ENCODE data around the gene CBLB. TPM values are rescaled to one million over a fixed set of nuclear protein-coding genes. Genes with fewer than 3 reads are reported as not detected.
"Not testable (repeated sequence)": the region's sequence is repeated elsewhere in the genome, so short reads cannot be mapped to it uniquely, and the experiment has no call there.

The CBLB gene
- total RNA-seq, 6 experiments from 2014 or later, result 9.4 to 21.4 (median 18.2) TPM

DNA sequence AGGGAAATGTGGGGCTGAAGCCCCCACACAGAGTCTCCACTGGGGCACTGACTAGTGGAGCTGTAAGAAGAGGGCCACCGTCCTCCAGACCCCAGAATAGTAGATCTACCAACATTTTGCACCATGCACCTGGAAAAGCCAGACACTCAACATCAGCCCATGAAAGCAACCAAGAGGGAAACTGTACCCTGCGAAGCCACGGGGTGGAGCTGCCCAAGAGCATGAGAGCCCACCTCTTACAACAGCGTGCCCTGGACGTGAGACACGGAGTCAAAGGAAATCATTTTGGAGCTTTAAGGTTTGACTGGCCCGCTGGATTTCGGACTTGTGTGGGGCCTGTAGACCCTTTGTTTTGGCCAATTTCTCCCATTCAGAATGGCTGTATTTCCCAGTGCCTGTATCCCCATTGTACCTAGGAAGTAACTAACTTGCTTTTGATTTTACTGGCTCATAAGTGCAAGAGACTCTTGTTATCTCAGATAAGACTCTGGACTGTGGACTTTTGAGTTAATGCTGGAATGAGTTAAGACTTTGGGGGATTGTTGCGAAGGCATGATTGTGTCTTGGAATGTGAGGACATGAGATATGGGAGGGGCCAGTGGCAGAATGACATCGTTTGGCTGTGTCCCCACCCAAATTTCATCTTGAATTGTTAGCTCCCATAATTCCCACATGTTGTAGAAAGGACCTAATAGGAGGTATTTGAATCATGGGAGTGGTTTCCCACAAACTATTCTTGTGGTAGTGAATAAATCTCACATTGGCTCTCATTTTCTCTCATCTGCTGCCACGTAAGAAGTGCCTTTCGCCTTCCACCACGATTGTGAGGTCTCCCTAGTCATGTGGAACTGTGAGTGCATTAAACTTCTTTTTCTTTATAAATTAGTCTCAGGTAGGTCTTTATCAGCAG lies 105.8 kb downstream of the CBLB start:
- Histone ChIP-seq H3K27ac (no peak overlapping the region), H3K9me3 (no peaks in the 10 kb centered on the region), H3K4me3 (no peak overlapping the region), H3K27me3 (no peaks in the 10 kb centered on the region), H3K36me3 (no peaks in the 10 kb centered on the region), H3K4me1 (no peaks in the 10 kb centered on the region)
- DNase-seq, result no peak
- intact Hi-C loops (cut with DNase I), result no loop called here
- no peak for ATAC-seq
- 91% methylated on average over 12 of the region's 13 CpGs for WGBS (ENCODE audit: insufficient coverage, low coverage, low lambda C conversion rate, missing lambda C conversion rate)
- TF ChIP-seq POLR2A (IDR thresholded peaks at IDR 0.05), result no peak
- TF ChIP-seq, protein P1, sequence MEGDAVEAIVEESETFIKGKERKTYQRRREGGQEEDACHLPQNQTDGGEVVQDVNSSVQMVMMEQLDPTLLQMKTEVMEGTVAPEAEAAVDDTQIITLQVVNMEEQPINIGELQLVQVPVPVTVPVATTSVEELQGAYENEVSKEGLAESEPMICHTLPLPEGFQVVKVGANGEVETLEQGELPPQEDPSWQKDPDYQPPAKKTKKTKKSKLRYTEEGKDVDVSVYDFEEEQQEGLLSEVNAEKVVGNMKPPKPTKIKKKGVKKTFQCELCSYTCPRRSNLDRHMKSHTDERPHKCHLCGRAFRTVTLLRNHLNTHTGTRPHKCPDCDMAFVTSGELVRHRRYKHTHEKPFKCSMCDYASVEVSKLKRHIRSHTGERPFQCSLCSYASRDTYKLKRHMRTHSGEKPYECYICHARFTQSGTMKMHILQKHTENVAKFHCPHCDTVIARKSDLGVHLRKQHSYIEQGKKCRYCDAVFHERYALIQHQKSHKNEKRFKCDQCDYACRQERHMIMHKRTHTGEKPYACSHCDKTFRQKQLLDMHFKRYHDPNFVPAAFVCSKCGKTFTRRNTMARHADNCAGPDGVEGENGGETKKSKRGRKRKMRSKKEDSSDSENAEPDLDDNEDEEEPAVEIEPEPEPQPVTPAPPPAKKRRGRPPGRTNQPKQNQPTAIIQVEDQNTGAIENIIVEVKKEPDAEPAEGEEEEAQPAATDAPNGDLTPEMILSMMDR (IDR thresholded peaks at IDR 0.05), result no peak

DNA sequence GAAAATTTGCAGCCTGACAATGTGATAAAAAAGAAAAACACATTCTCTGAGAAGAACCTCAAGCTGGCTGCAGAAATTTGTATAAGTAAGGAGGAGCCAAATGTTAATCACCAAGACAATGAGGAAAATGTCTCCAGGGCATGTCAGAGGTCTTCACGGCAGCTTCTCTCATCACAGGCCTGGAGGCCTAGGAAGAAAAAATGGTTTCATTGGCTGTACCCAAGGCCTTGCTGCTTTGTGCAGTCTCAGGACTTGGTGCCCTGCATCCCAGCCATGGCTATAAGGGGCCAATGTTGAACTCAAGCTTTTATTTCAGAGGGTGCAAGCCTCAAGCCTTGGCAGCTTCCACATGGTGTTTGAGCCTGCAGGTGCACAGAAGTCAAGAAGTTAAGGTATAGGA lies 106.6 kb downstream of the CBLB start:
- H3K27ac ChIP-seq; intact Hi-C loops (cut with DNase I); H3K27me3 ChIP-seq; H3K4me3 ChIP-seq; ATAC-seq; H3K36me3 ChIP-seq; DNase-seq; H3K4me1 ChIP-seq; H3K9me3 ChIP-seq: not testable (repeated sequence)
- no CpG with 5 or more reads among the region's 1 CpG for WGBS (ENCODE audit: insufficient coverage, low coverage, low lambda C conversion rate, missing lambda C conversion rate)

DNA sequence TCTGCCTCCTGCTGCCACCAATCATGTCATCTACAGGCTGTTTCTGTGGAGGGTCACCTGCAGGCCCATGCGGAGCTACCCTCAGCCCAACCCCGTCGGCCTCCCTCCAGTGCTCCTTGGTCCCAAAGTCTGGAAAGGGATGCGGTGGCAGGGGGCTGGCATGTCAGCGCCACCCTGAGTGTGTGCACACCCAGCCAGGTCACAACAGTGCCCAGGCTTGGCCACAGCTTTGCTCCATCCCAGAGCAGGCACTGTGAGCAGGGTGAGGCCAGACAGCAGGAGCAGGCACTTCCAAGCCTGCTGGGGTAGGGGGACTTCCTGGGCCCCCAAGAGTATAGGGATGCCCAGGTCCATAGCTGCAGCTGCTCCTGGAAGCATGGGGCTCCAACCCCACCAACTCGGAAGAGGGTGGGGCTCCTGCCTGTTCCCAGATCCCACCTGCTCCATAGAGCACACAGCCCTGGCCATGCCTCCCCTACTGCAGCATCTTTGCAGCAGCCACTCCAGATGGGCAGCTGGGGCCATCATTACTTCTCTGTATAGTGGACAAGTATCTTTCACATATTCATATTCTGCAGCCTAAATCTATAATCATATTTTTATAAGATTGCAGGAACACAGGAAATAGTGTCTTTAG lies 109.3 kb downstream of the CBLB start:
- DNase-seq (no peak), ATAC-seq (peak in 1 of 4 donors; percentile 31)
- Histone ChIP-seq H3K4me1 (no peaks in the 10 kb centered on the region), H3K27me3 (no peaks in the 10 kb centered on the region), H3K9me3 (no peaks in the 10 kb centered on the region), H3K4me3 (no peak overlapping the region), H3K27ac (no peak overlapping the region), H3K36me3 (no peaks in the 10 kb centered on the region)
- WGBS (ENCODE audit: insufficient coverage, low coverage, low lambda C conversion rate, missing lambda C conversion rate), result no CpG with 5 or more reads among the region's 6 CpGs
- TF ChIP-seq, protein P1 (IDR thresholded peaks at IDR 0.05), result no peak
- no peak for TF ChIP-seq POLR2A (IDR thresholded peaks at IDR 0.05)
- intact Hi-C loops (cut with DNase I), result no loop called here

DNA sequence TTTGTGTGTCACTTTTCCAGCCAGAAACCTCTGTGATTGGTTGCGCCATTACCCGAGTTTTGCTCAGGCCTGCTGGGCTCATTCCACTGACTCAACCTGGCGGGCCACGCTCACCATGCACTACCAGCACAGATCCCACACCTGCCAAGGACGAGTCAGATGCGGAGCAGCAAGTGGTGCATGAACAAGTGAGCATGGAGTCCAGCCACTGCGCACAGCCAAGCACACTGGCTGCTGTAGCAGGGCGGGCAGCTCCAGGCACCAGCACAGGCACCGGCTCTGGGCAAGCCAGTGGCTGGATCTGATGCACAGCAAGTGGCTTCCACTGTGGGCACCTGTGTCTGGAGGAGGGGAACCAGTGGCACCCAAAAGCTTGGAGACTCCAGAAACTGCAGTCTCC lies 110.4 kb downstream of the CBLB start:
- DNase-seq, result no peak
- no peak for TF ChIP-seq POLR2A (IDR thresholded peaks at IDR 0.05)
- TF ChIP-seq, protein P1 (IDR thresholded peaks at IDR 0.05), result no peak
- Histone ChIP-seq H3K9me3 (no peaks in the 10 kb centered on the region), H3K36me3 (no peaks in the 10 kb centered on the region), H3K4me1 (no peaks in the 10 kb centered on the region), H3K27me3 (no peaks in the 10 kb centered on the region), H3K27ac (no peak overlapping the region), H3K4me3 (no peak overlapping the region)
- intact Hi-C loops (cut with DNase I), result no loop called here
- 100% methylated on average over 6 of the region's 9 CpGs for WGBS (ENCODE audit: insufficient coverage, low coverage, low lambda C conversion rate, missing lambda C conversion rate)
- ATAC-seq, result peak in 1 of 4 donors; percentile 23

Measured in right lobe of liver (tissue), 6 donors.